Kidney (tissue), 14 donors: ENCODE results near the gene RRAD. TPM values are rescaled to one million over a fixed set of nuclear protein-coding genes. Genes with fewer than 3 reads are reported as not detected.

Experiments used
- DNase-seq, 5 donors: peaks; one replicate each; pipeline ENCODE4 v3.0.0-alpha.2; 2013 to 2020
- FAIRE-seq: peaks from 2 replicates; lab custom pipeline; 2012; peaks lifted over from hg19 to GRCh38; lab: Jason Lieb, UNC
- H3K27ac ChIP-seq, 2 donors: one replicate each; pipeline ENCODE4 v1.7.0; 2013; ENCODE audit warnings: low read depth in 2 of 2, low read length in 2 of 2, inconsistent platforms in 1 of 2
- H3K27me3 ChIP-seq: one replicate; pipeline ENCODE4 v1.7.1; 2013; ENCODE audit warnings: low read length, inconsistent platforms; ENCODE audit not compliant: control insufficient read depth, insufficient read depth
- H3K36me3 ChIP-seq, 3 donors: one replicate each; pipeline versions ENCODE4 v1.7.0 to v1.7.1; 2013; ENCODE audit warnings: low read length in 3 of 3, control low read depth in 1 of 3, inconsistent platforms in 1 of 3; ENCODE audit not compliant: insufficient read depth in 3 of 3, control insufficient read depth in 2 of 3
- H3K4me1 ChIP-seq, 3 donors: one replicate each; pipeline versions ENCODE4 v1.7.0 to v1.7.1; 2013; ENCODE audit warnings: low read length in 3 of 3, inconsistent platforms in 1 of 3, low read depth in 1 of 3; ENCODE audit not compliant: control insufficient read depth in 2 of 3, insufficient read depth in 2 of 3
- H3K4me3 ChIP-seq, 3 donors: one replicate each; pipeline versions ENCODE4 v1.7.0 to v1.8.1; 2013; ENCODE audit warnings: low read length in 3 of 3, control low read depth in 1 of 3, inconsistent platforms in 1 of 3
- H3K9ac ChIP-seq, 3 donors: one replicate each; pipeline versions ENCODE4 v1.7.0 to v1.7.1; 2013; ENCODE audit warnings: low read length in 3 of 3, control low read depth in 1 of 3, inconsistent platforms in 1 of 3
- H3K9me3 ChIP-seq, 3 donors: one replicate each; pipeline versions ENCODE4 v1.7.0 to v1.7.1; 2013; ENCODE audit warnings: low read length in 3 of 3, control low read depth in 1 of 3, inconsistent platforms in 1 of 3; ENCODE audit not compliant: control insufficient read depth in 2 of 3, insufficient read depth in 1 of 3
- intact Hi-C: fragments of 100-400 bp; cut with DNase I; formaldehyde crosslinking; loops from one replicate; pipeline ENCODE4 v1.11.1; 2022
- polyA plus RNA-seq: library from polyadenylated mRNA; stranded (reverse); fragments of 350-450 nt; fragmentation: Illumina TruSeq; extraction: RNeasy Lipid Tissue Mini Kit (QIAGEN cat#74804); gene quantifications from one replicate; pipeline ENCODE4 v1.2.3, GENCODE V29; 2014; ENCODE audit warnings: low read depth, low replicate concordance; ENCODE audit not compliant: insufficient read depth
- total RNA-seq: library from RNA; stranded (reverse); fragmentation: NEBNext Ultra II Directional; extraction: Animal tissue kit (Norgen Biotek cat#: 25700); gene quantifications from one replicate; pipeline ENCODE4 v1.2.1, GENCODE V29; 2021
- TF ChIP-seq, protein P1 (sequence below): IDR thresholded peaks from 3 replicates; pipeline ENCODE4 v1.5.1; 2012; ENCODE audit warnings: mild to moderate bottlenecking, moderate library complexity, borderline replicate concordance; ENCODE audit not compliant: insufficient read depth; ENCODE audit errors: extremely low read depth
- donor health status: control.
- donor health status: control.
- donor health status: control.
- donor health status: control.
- donor health status: control.
- donor health status: DM: yes; HTN: yes; CAD: no.
- donor health status: Normal renal cell carcinoma (clear cell type).

Gene RRAD
- total and polyA plus RNA-seq, 2 donors from 2014 or later = 14.3 to 90.9 TPM

DNA sequence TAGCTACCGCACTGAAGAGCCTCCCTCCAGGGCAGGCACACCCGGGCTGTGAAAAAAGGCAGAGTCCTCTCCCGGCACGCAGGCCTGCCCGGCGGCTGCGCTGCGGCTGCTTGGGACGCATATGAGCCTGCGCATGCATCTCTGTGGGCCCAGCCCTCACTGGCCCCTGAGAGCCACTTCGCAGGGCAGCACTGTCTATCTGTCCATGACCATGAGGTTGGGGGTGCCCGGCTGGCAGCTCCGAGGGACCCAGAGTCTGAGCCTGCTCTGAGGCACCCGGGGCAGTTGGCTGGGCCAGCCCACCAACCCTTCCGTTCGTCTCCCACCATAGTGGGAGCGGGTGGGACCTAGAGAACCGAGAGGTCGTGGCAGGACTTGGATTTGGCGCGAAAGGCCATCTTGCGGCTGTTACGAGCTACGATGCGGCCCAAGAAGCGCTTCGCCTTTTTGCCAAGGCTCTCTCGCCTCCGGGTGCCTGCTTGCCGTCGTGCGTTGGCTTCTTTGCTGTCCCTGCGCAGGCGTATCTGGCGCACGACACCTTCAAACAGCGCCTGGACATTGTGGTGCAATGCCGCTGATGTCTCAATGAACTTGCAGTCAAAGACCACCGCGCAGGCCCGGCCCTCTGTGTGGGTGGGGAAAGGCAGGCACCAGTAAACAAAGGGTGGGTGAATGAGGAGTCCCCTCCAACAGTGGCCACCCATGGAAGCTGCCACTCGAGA is 3.4 kb downstream of the RRAD start:
- Histone ChIP-seq H3K4me3 (no peak overlapping the region), H3K9ac (no peak overlapping the region), H3K4me1 (peaks cover 0 to 27% (median 27%) of the 10 kb centered on the region in 3 donors), H3K27ac (peak overlapping the region in 1 of 2 donors; percentile 23), H3K9me3 (no peaks in the 10 kb centered on the region), H3K27me3 (no peaks in the 10 kb centered on the region), H3K36me3 (no peaks in the 10 kb centered on the region)
- no peak for FAIRE-seq
- intact Hi-C loops = no loop called here
- TF ChIP-seq, protein P1, sequence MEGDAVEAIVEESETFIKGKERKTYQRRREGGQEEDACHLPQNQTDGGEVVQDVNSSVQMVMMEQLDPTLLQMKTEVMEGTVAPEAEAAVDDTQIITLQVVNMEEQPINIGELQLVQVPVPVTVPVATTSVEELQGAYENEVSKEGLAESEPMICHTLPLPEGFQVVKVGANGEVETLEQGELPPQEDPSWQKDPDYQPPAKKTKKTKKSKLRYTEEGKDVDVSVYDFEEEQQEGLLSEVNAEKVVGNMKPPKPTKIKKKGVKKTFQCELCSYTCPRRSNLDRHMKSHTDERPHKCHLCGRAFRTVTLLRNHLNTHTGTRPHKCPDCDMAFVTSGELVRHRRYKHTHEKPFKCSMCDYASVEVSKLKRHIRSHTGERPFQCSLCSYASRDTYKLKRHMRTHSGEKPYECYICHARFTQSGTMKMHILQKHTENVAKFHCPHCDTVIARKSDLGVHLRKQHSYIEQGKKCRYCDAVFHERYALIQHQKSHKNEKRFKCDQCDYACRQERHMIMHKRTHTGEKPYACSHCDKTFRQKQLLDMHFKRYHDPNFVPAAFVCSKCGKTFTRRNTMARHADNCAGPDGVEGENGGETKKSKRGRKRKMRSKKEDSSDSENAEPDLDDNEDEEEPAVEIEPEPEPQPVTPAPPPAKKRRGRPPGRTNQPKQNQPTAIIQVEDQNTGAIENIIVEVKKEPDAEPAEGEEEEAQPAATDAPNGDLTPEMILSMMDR = no peak
- no peak for DNase-seq

DNA sequence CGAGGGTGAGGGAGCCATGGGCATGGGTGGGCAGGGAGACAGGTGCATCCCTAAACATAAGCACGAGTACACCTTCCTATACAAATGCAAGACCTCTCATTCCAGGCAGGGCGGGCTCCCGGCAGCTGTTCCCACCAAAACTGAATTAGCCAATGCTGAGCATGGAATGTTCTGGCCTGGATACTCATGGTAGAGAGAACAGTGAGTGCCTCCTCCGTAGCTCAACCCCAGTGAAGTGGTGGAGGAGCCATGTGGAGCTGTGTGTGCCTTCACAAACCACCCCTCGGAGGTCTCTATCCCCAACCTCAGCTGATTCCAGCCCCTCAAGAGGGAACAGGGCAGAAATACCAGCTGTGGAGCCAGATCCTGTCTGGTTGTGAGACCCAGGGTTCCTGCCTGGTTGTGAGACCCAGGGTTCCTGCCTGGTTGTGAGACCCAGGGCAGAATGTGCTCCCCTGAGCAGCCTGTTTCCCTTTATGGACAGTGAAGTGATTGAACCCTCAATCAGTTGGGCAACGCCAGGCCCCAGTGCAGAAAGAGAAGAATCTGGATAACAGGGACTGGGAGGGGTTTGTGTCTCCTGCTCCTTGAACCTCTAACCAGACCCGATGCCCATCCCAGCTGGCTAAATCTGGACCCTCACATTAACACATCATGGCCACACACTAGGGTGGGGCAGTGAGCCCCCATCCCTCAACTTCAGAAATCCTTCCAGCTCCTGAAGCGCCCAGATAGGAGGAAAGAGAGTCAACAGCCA is 4.2 kb downstream of the RRAD start:
- TF ChIP-seq, protein P1 = no peak
- Histone ChIP-seq H3K9ac (peak overlapping the region in 1 of 3 donors; percentile 16), H3K27ac (peak overlapping the region; percentile 23 to 32), H3K4me1 (peaks cover 0 to 29% (median 27%) of the 10 kb centered on the region in 3 donors), H3K27me3 (no peaks in the 10 kb centered on the region), H3K4me3 (no peak overlapping the region), H3K36me3 (no peaks in the 10 kb centered on the region), H3K9me3 (no peaks in the 10 kb centered on the region)
- FAIRE-seq (no peak), DNase-seq (no peak)
- intact Hi-C loops = no loop called here

DNA sequence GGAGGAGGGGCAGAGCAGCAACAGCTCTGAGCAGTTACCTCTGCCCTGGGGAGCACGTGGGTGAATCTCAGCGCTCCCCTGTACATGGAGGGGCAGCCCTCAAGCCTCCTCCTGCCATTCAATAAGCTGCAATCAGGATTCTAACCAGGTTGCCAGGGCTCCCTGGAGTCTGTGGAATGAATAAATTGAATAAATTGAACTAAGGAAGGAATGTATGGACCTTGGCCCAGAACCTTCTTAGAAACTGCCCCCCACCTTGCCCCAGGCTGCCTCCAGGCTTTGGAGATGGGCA is 5.1 kb downstream of the RRAD start:
- peaks cover 0 to under 1% (median 0%) of the 10 kb centered on the region in 3 donors for H3K36me3 ChIP-seq
- intact Hi-C loops = no loop called here
- TF ChIP-seq, protein P1 = no peak
- H3K9ac ChIP-seq = peak overlapping the region in 1 of 3 donors; percentile 63
- no peaks in the 10 kb centered on the region for H3K9me3 ChIP-seq
- H3K4me3 ChIP-seq = no peak overlapping the region
- H3K27ac ChIP-seq = peak overlapping the region; percentile 93
- peaks cover 0 to 32% (median 27%) of the 10 kb centered on the region in 3 donors for H3K4me1 ChIP-seq
- no peaks in the 10 kb centered on the region for H3K27me3 ChIP-seq
- FAIRE-seq (no peak), DNase-seq (no peak)
